ENCODE data around the gene OSBPL6. TPM values are rescaled to one million over a fixed set of nuclear protein-coding genes. Genes with fewer than 3 reads are reported as not detected.

OSBPL6 gene
- polyA plus RNA-seq, 1 donor from 2014 or later = 12.8 TPM

DNA sequence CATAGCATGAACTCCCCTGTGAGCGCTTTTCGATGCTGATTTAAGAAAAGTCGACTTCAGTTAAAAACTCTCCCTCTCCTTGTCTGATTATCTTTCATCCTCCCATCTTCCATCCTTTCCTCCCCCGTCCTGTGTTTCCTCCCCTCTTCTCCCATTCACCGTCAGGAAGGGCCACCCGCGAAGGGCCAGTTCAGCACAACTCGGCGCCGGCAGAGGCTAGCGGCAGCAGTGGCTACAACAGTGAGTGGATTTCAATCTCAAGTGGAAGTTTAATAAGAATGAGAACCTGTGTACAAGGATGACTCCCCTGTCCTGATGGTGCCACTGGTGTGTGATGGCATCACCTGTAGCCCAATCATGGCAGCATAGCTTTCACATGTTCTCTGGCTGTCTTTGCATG is 149.8 kb downstream of the OSBPL6 start:
- no peaks in the 10 kb centered on the region for H3F3A ChIP-seq (ENCODE audit: insufficient read depth, low read length, poor library complexity, severe bottlenecking)
- H3K4me2 ChIP-seq (ENCODE audit: low read length) = no peak overlapping the region
- H3K9me2 ChIP-seq (ENCODE audit: insufficient read depth, low read length) = no peaks in the 10 kb centered on the region
- H3K27ac ChIP-seq (ENCODE audit: low read length) = peak overlapping the region; percentile 41
- no peak for TF ChIP-seq EZH2 (IDR thresholded peaks at IDR 0.05; ENCODE audit: borderline replicate concordance, insufficient read depth, low read length, poor library complexity, severe bottlenecking)
- TF ChIP-seq POLR2AphosphoS5 (IDR thresholded peaks at IDR 0.05) = no peak
- TF ChIP-seq RAD21 (conservative IDR thresholded peaks at IDR 0.05) = no peak
- no peak for TF ChIP-seq TAF1 (IDR thresholded peaks at IDR 0.05; ENCODE audit: low read depth)
- TF ChIP-seq, protein P1, sequence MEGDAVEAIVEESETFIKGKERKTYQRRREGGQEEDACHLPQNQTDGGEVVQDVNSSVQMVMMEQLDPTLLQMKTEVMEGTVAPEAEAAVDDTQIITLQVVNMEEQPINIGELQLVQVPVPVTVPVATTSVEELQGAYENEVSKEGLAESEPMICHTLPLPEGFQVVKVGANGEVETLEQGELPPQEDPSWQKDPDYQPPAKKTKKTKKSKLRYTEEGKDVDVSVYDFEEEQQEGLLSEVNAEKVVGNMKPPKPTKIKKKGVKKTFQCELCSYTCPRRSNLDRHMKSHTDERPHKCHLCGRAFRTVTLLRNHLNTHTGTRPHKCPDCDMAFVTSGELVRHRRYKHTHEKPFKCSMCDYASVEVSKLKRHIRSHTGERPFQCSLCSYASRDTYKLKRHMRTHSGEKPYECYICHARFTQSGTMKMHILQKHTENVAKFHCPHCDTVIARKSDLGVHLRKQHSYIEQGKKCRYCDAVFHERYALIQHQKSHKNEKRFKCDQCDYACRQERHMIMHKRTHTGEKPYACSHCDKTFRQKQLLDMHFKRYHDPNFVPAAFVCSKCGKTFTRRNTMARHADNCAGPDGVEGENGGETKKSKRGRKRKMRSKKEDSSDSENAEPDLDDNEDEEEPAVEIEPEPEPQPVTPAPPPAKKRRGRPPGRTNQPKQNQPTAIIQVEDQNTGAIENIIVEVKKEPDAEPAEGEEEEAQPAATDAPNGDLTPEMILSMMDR (IDR thresholded peaks at IDR 0.05; ENCODE audit: poor library complexity, severe bottlenecking) = no peak
- TF ChIP-seq SMC3 (conservative IDR thresholded peaks at IDR 0.05; ENCODE audit: poor library complexity) = no peak
- no peak for TF ChIP-seq MXI1 (conservative IDR thresholded peaks at IDR 0.05; ENCODE audit: poor library complexity, severe bottlenecking)
- TF ChIP-seq REST (IDR thresholded peaks at IDR 0.05; ENCODE audit: borderline replicate concordance) = no peak
- TF ChIP-seq EP300 (conservative IDR thresholded peaks at IDR 0.05; ENCODE audit: poor library complexity, severe bottlenecking) = no peak
- no peak overlapping the region for H2AFZ ChIP-seq (ENCODE audit: low read depth, low read length)
- H3K9ac ChIP-seq (ENCODE audit: low read length) = no peak overlapping the region
- no peaks in the 10 kb centered on the region for H4K20me1 ChIP-seq (ENCODE audit: insufficient read depth)
- no peaks in the 10 kb centered on the region for H3K36me3 ChIP-seq (ENCODE audit: insufficient read depth, low read length)
- H3K4me3 ChIP-seq (ENCODE audit: low read length) = no peak overlapping the region
- no peaks in the 10 kb centered on the region for H3K9me3 ChIP-seq (ENCODE audit: low read length)
- no peaks in the 10 kb centered on the region for H3K79me2 ChIP-seq (replicated peaks; ENCODE audit: insufficient read depth, low read length)
- H3K27me3 ChIP-seq (ENCODE audit: insufficient read depth, low read depth, low read length) = no peaks in the 10 kb centered on the region

DNA sequence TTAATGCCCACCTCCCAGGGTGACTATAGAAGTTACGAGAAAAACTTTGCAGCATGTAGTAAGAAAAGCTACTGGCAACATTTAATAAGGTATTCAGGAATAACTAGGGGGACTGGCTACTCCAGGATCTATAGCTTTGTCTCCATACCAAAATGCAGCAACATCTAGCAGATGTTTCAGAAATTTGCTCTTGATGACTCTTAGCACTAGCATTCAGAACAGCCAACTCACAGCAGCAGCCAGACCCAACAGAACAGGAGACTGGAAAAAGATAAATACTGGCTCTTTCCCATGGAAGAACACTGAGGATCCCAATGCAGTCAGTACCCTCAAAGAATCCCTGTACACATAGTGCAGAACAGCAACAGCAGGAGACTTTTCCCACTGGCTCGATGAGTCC is 151.6 kb downstream of the OSBPL6 start:
- Histone ChIP-seq H2AFZ (ENCODE audit: low read depth, low read length) (no peak overlapping the region), H3F3A (ENCODE audit: insufficient read depth, low read length, poor library complexity, severe bottlenecking) (no peaks in the 10 kb centered on the region), H3K9me2 (ENCODE audit: insufficient read depth, low read length) (no peaks in the 10 kb centered on the region), H3K79me2 (replicated peaks; ENCODE audit: insufficient read depth, low read length) (no peaks in the 10 kb centered on the region), H3K9ac (ENCODE audit: low read length) (no peak overlapping the region), H3K9me3 (ENCODE audit: low read length) (no peaks in the 10 kb centered on the region), H3K4me2 (ENCODE audit: low read length) (no peak overlapping the region), H4K20me1 (ENCODE audit: insufficient read depth) (no peaks in the 10 kb centered on the region), H3K27ac (ENCODE audit: low read length) (peak overlapping the region; percentile 41), H3K36me3 (ENCODE audit: insufficient read depth, low read length) (no peaks in the 10 kb centered on the region), H3K4me3 (ENCODE audit: low read length) (no peak overlapping the region), H3K27me3 (ENCODE audit: insufficient read depth, low read depth, low read length) (no peaks in the 10 kb centered on the region)
- TF ChIP-seq REST (IDR thresholded peaks at IDR 0.05; ENCODE audit: borderline replicate concordance) (no peak), EZH2 (IDR thresholded peaks at IDR 0.05; ENCODE audit: borderline replicate concordance, insufficient read depth, low read length, poor library complexity, severe bottlenecking) (no peak), EP300 (conservative IDR thresholded peaks at IDR 0.05; ENCODE audit: poor library complexity, severe bottlenecking) (no peak), RAD21 (conservative IDR thresholded peaks at IDR 0.05) (no peak), POLR2AphosphoS5 (IDR thresholded peaks at IDR 0.05) (no peak)
- TF ChIP-seq, protein P1 (IDR thresholded peaks at IDR 0.05; ENCODE audit: poor library complexity, severe bottlenecking) = no peak
